GM12878 (cell line): ENCODE results near the gene NUP62.

Experiments
- CEBPB ChIP-seq, 2 experiments: fragments of 150-350 bp in 1 of 2; IDR thresholded peaks; 2 replicates each; pipeline ENCODE4 v1.6.1; 2012 to 2014; ENCODE audit warnings: low read depth in 2 of 2, low read length in 2 of 2, borderline replicate concordance in 1 of 2, inconsistent platforms in 1 of 2
- CREM ChIP-seq: IDR thresholded peaks from 2 replicates; pipeline ENCODE4 v1.6.1; 2014; ENCODE audit warnings: antibody characterized with exemption, low read depth
- HDAC6 ChIP-seq: fragments of 200-600 bp; sonication (generic); IDR thresholded peaks from one replicate; pipeline ENCODE4 v1.8.0; 2017; ENCODE audit warnings: antibody characterized with exemption; ENCODE audit not compliant: unreplicated experiment
- JUNB ChIP-seq: IDR thresholded peaks from 2 replicates; pipeline ENCODE4 v1.6.1; 2016; ENCODE audit warnings: antibody characterized with exemption, mild to moderate bottlenecking
- POLR2AphosphoS5 ChIP-seq: IDR thresholded peaks from 2 replicates; pipeline ENCODE4 v1.6.1; 2011; ENCODE audit warnings: mild to moderate bottlenecking, low read length, inconsistent platforms
- RCOR1 ChIP-seq: conservative IDR thresholded peaks from 2 replicates; pipeline ENCODE4 v1.6.1; 2012; ENCODE audit warnings: low read depth, low read length, improper control_type of control experiment
- SIN3A ChIP-seq: IDR thresholded peaks from 2 replicates; pipeline ENCODE4 v1.6.1; 2012; ENCODE audit warnings: low read depth, low read length, improper control_type of control experiment
- TBL1XR1 ChIP-seq: IDR thresholded peaks from 2 replicates; pipeline ENCODE4 v1.6.1; 2012; ENCODE audit warnings: low read depth, low read length, improper control_type of control experiment
- TF ChIP-seq, protein P1 (sequence below), 3 experiments: IDR thresholded peaks in 2 of 3; conservative IDR thresholded peaks in 1 of 3; 2 replicates each; pipeline ENCODE4 v1.5.1; 2011; ENCODE audit warnings: low read depth in 3 of 3, low read length in 3 of 3, mild to moderate bottlenecking in 3 of 3, control low read depth in 2 of 3, moderate library complexity in 2 of 3, inconsistent platforms in 1 of 3, mixed read lengths in 1 of 3; ENCODE audit not compliant: control insufficient read depth in 2 of 3, insufficient read depth in 1 of 3; ENCODE audit errors: extremely low read depth in 1 of 3
- TF ChIP-seq, protein P2 (sequence below): IDR thresholded peaks from 2 replicates; pipeline ENCODE4 v1.6.1; 2012; ENCODE audit warnings: mild to moderate bottlenecking, low read depth, low read length

DNA sequence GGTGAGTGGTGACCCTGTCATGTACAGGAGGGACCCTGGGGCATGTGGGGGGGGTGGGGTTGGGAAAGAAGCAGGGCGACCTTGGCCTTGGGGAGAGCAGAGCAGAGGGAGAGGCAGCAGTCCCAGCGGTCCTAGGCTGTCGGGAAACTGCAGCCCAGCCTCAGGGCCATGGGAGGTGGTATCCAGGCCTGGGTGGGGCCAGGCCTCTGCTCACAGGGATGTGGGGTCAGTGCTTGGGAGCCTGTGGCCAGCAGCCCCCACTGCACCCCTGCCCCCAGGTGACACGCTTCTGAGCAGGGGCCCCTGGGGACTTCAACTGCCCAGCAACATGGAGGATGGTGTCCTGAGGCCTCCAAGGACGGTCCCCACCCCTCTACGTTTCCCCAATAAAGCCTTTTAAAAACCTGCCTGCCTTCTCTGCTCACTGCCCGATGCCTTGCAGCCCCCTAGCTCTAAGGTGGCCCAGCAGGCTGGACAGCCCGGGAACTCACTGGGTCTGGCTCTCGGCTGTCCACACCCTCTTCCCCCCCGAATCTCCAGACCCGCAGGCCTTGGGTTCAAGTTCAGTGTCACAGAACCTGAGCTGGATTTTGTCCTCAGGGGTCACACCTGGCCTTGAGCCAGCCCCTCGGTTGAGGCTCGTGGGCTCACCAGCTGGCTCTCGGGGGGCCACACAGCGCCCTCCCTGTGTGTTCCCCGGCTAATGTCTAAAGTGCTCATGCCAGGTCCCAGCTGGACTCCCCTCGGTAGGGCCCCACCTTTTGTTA lies 68.8 kb downstream of the NUP62 start:
- TF ChIP-seq, protein P1, sequence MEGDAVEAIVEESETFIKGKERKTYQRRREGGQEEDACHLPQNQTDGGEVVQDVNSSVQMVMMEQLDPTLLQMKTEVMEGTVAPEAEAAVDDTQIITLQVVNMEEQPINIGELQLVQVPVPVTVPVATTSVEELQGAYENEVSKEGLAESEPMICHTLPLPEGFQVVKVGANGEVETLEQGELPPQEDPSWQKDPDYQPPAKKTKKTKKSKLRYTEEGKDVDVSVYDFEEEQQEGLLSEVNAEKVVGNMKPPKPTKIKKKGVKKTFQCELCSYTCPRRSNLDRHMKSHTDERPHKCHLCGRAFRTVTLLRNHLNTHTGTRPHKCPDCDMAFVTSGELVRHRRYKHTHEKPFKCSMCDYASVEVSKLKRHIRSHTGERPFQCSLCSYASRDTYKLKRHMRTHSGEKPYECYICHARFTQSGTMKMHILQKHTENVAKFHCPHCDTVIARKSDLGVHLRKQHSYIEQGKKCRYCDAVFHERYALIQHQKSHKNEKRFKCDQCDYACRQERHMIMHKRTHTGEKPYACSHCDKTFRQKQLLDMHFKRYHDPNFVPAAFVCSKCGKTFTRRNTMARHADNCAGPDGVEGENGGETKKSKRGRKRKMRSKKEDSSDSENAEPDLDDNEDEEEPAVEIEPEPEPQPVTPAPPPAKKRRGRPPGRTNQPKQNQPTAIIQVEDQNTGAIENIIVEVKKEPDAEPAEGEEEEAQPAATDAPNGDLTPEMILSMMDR (IDR thresholded peaks at IDR 0.05 in 2 of 3, conservative IDR thresholded peaks at IDR 0.05 in 1 of 3; ENCODE audit: control insufficient read depth in 2 of 3, extremely low read depth in 1 of 3, insufficient read depth in 1 of 3, low read depth in 3 of 3, low read length in 3 of 3), result no peak
- TF ChIP-seq CREM (no peak), CEBPB (IDR thresholded peaks at IDR 0.05; ENCODE audit: borderline replicate concordance in 1 of 2, low read depth in 2 of 2, low read length in 2 of 2) (no peak), SIN3A (no peak), TBL1XR1 (no peak), JUNB (no peak), HDAC6 (no peak), POLR2AphosphoS5 (peak; percentile 58), RCOR1 (no peak)
- TF ChIP-seq, protein P2, sequence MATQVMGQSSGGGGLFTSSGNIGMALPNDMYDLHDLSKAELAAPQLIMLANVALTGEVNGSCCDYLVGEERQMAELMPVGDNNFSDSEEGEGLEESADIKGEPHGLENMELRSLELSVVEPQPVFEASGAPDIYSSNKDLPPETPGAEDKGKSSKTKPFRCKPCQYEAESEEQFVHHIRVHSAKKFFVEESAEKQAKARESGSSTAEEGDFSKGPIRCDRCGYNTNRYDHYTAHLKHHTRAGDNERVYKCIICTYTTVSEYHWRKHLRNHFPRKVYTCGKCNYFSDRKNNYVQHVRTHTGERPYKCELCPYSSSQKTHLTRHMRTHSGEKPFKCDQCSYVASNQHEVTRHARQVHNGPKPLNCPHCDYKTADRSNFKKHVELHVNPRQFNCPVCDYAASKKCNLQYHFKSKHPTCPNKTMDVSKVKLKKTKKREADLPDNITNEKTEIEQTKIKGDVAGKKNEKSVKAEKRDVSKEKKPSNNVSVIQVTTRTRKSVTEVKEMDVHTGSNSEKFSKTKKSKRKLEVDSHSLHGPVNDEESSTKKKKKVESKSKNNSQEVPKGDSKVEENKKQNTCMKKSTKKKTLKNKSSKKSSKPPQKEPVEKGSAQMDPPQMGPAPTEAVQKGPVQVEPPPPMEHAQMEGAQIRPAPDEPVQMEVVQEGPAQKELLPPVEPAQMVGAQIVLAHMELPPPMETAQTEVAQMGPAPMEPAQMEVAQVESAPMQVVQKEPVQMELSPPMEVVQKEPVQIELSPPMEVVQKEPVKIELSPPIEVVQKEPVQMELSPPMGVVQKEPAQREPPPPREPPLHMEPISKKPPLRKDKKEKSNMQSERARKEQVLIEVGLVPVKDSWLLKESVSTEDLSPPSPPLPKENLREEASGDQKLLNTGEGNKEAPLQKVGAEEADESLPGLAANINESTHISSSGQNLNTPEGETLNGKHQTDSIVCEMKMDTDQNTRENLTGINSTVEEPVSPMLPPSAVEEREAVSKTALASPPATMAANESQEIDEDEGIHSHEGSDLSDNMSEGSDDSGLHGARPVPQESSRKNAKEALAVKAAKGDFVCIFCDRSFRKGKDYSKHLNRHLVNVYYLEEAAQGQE, result no peak
